ENCODE data around the gene SEMA4A. TPM values are rescaled to one million over a fixed set of nuclear protein-coding genes. Genes with fewer than 3 reads are reported as not detected.

The SEMA4A gene
- total RNA-seq, 1 donor from 2014 or later = 0.66 TPM

DNA sequence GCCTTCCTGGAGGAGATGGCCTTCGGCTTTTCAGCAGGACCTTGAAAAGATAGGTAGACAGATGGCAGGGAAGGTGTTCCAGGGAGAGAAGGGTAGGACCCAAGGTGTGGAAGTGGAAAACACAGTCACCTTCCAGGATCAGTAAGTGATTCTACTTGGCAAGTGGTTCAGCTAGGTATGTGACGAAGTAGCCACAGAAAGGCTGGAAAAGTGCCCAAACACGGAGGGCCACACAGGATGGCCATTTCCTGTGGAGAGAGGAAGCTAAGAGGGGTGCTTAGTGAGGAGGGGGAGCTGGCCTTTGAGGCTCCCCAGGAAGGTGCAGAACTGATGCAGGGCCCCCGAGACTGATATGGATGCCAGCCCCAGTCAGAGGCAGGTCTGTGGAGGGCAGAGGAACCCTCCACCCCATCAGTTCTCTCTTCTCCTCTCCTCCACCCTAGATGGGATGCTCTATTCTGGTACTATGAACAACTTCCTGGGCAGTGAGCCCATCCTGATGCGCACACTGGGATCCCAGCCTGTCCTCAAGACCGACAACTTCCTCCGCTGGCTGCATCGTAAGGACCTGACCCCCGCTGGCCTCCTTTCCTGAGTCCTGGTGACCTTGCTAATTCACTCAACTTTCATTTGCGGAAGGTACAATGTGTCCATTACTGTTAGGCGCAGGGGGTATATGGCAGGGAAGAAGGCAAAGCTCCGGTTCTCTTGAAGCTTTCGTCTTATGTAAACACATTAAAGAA lies 6.8 kb downstream of the SEMA4A start:
- H3K4me2 ChIP-seq (ENCODE audit: low read length) = peak overlapping the region; percentile 80
- TF ChIP-seq CTCF (IDR thresholded peaks at IDR 0.05; ENCODE audit: insufficient read depth, low read depth, low read length) = no peak
- TF ChIP-seq EZH2 (IDR thresholded peaks at IDR 0.05; ENCODE audit: insufficient read depth, low read length) = no peak
- no peak for DNase-seq (ENCODE audit: low read depth)

GRCh38 chr1:156160743-156161171 lies 7.4 kb downstream of the SEMA4A start:
- H3K4me1 Mint-ChIP-seq (ENCODE audit: low read depth, unreplicated experiment) = peaks cover 9% of the 10 kb centered on the region
- Histone ChIP-seq H3K9ac (ENCODE audit: low read length) (peak overlapping the region; percentile 61), H3K4me1 (ENCODE audit: insufficient read depth, low read length) (peaks cover 11% of the 10 kb centered on the region), H3K79me2 (ENCODE audit: insufficient read depth, low read length) (no peaks in the 10 kb centered on the region), H2AFZ (ENCODE audit: low read depth, low read length) (peak overlapping the region; percentile 90), H3K9me3 (ENCODE audit: insufficient read depth, low read depth, low read length) (no peaks in the 10 kb centered on the region), H3K27ac (ENCODE audit: low read depth, low read length) (no peak overlapping the region), H4K20me1 (ENCODE audit: insufficient read depth, low read length) (no peaks in the 10 kb centered on the region), H3K4me3 (ENCODE audit: insufficient read depth, low read depth, low read length) (peak overlapping the region; percentile 48), H3K4me2 (ENCODE audit: low read length) (peak overlapping the region; percentile 80), H3K27me3 (ENCODE audit: insufficient read depth, low read length) (peaks cover 3% of the 10 kb centered on the region), H3K36me3 (ENCODE audit: insufficient read depth, low read length) (no peaks in the 10 kb centered on the region)
- H3K9me3 Mint-ChIP-seq (ENCODE audit: unreplicated experiment) = peaks cover 2% of the 10 kb centered on the region
- no peak overlapping the region for H3K27ac Mint-ChIP-seq (ENCODE audit: unreplicated experiment)
- DNase-seq (ENCODE audit: low read depth) (peak; percentile 57), FAIRE-seq (no peak)
- TF ChIP-seq CTCF (IDR thresholded peaks at IDR 0.05; ENCODE audit: insufficient read depth, low read depth, low read length) (no peak), EZH2 (IDR thresholded peaks at IDR 0.05; ENCODE audit: insufficient read depth, low read length) (no peak)
- peaks cover 15% of the 10 kb centered on the region for H3K27me3 Mint-ChIP-seq (ENCODE audit: low read depth, unreplicated experiment)
- peak overlapping the region; percentile 62 for H3K4me3 Mint-ChIP-seq (ENCODE audit: unreplicated experiment)
- no peaks in the 10 kb centered on the region for H3K36me3 Mint-ChIP-seq (ENCODE audit: low read depth, unreplicated experiment)

More for the DNA sequence above, 6.8 kb downstream of the SEMA4A start:
- peaks cover 3% of the 10 kb centered on the region for H3K27me3 ChIP-seq (ENCODE audit: insufficient read depth, low read length)
- H3K27ac Mint-ChIP-seq (ENCODE audit: unreplicated experiment) = no peak overlapping the region
- H3K9ac ChIP-seq (ENCODE audit: low read length) = peak overlapping the region; percentile 61
- H3K4me3 Mint-ChIP-seq (ENCODE audit: unreplicated experiment) = peak overlapping the region; percentile 40
- FAIRE-seq = no peak
- H3K4me1 Mint-ChIP-seq (ENCODE audit: low read depth, unreplicated experiment) = peaks cover 8% of the 10 kb centered on the region
- no peaks in the 10 kb centered on the region for H3K79me2 ChIP-seq (ENCODE audit: insufficient read depth, low read length)
- peak overlapping the region; percentile 48 for H3K4me3 ChIP-seq (ENCODE audit: insufficient read depth, low read depth, low read length)
- no peaks in the 10 kb centered on the region for H3K36me3 Mint-ChIP-seq (ENCODE audit: low read depth, unreplicated experiment)
- peaks cover 15% of the 10 kb centered on the region for H3K27me3 Mint-ChIP-seq (ENCODE audit: low read depth, unreplicated experiment)
- H3K4me1 ChIP-seq (ENCODE audit: insufficient read depth, low read length) = peaks cover 11% of the 10 kb centered on the region
- H2AFZ ChIP-seq (ENCODE audit: low read depth, low read length) = peak overlapping the region; percentile 90
- peaks cover 2% of the 10 kb centered on the region for H3K9me3 Mint-ChIP-seq (ENCODE audit: unreplicated experiment)
- H3K9me3 ChIP-seq (ENCODE audit: insufficient read depth, low read depth, low read length) = no peaks in the 10 kb centered on the region
- no peaks in the 10 kb centered on the region for H4K20me1 ChIP-seq (ENCODE audit: insufficient read depth, low read length)
- H3K36me3 ChIP-seq (ENCODE audit: insufficient read depth, low read length) = no peaks in the 10 kb centered on the region
- no peak overlapping the region for H3K27ac ChIP-seq (ENCODE audit: low read depth, low read length)

All from astrocyte (in vitro differentiated cells and primary cell).